ENCODE data around the gene TRIOBP. TPM values are rescaled to one million over a fixed set of nuclear protein-coding genes. Genes with fewer than 3 reads are reported as not detected.

Gene TRIOBP
- total RNA-seq, 2 experiments from 2014 or later: 31.1 to 31.6 TPM

DNA sequence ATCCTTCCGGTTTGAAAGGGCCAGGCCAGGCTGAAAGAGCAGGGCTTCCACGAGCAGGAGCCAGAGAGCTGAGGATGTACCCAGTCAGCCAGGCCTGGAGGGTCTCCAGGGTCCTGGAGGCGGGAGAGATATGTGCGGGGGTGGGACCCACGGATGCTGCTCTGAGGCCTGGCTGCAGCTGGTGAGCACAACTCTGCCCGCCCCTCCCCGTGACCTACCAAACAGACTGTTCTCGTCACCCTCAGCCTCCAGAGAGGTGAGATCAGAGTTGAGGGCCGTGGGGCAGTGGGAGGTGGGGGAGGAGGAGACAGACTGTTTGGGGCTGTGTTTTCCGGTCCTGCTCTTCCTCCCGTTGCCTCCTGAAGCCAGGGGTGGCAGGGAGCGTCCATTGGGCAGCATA, 42.2 kb downstream of the TRIOBP start:
- intact Hi-C loops (cut with micrococcal nuclease; ENCODE audit: unreplicated experiment): no loop called here
- no peaks in the 10 kb centered on the region for H3K36me3 ChIP-seq (ENCODE audit: insufficient read depth, low read length)
- ChIA-PET CTCF (ENCODE audit: unreplicated experiment) (interaction anchor here (0.5 kb wide), 1 partner anchor 239 kb away, joined by 3 read pairs; no protein-coding TSS in a partner anchor), POLR2A (interaction anchor here (0.6 kb wide), 1 partner anchor 136 kb away, joined by 3 read pairs; no protein-coding TSS in a partner anchor)
- peaks cover 7% of the 10 kb centered on the region for H3K4me1 ChIP-seq (ENCODE audit: insufficient read depth, low read length, poor library complexity, severe bottlenecking)
- BruUV-seq (replicated peaks): no TSS peak
- no peak overlapping the region for H3K4me2 ChIP-seq (ENCODE audit: low read length)
- H3K9me2 ChIP-seq (ENCODE audit: insufficient read depth, low read length): no peaks in the 10 kb centered on the region
- TF ChIP-seq EZH2phosphoT487 (IDR thresholded peaks at IDR 0.05; ENCODE audit: borderline replicate concordance, low read depth, low read length): no peak
- no peak for TF ChIP-seq CTCF (conservative IDR thresholded peaks at IDR 0.05; ENCODE audit: low read length)
- no peak overlapping the region for H3K27ac ChIP-seq (ENCODE audit: low read depth, low read length, poor library complexity, severe bottlenecking)
- no peak overlapping the region for H2AFZ ChIP-seq (ENCODE audit: low read length)
- H3K9me3 ChIP-seq (ENCODE audit: low read length): no peaks in the 10 kb centered on the region
- H3K79me2 ChIP-seq (ENCODE audit: insufficient read depth, low read depth, low read length): no peaks in the 10 kb centered on the region
- H4K20me1 ChIP-seq (ENCODE audit: insufficient read depth, low read length): no peaks in the 10 kb centered on the region
- no peak overlapping the region for H3K4me3 ChIP-seq (ENCODE audit: low read depth, low read length, poor library complexity, severe bottlenecking)
- no peak for DNase-seq (ENCODE audit: low spot score)

GRCh38 chr22:37739611-37740049, 42.8 kb downstream of the TRIOBP start:
- no peaks in the 10 kb centered on the region for H3K9me3 ChIP-seq (ENCODE audit: low read length)
- no peaks in the 10 kb centered on the region for H3K79me2 ChIP-seq (ENCODE audit: insufficient read depth, low read depth, low read length)
- H3K4me3 ChIP-seq (ENCODE audit: low read depth, low read length, poor library complexity, severe bottlenecking): no peak overlapping the region
- intact Hi-C loops (cut with micrococcal nuclease; ENCODE audit: unreplicated experiment): no loop called here
- no peaks in the 10 kb centered on the region for H3K9me2 ChIP-seq (ENCODE audit: insufficient read depth, low read length)
- H4K20me1 ChIP-seq (ENCODE audit: insufficient read depth, low read length): no peaks in the 10 kb centered on the region
- H3K4me2 ChIP-seq (ENCODE audit: low read length): no peak overlapping the region
- no TSS peak for BruUV-seq (replicated peaks)
- H2AFZ ChIP-seq (ENCODE audit: low read length): no peak overlapping the region
- no peaks in the 10 kb centered on the region for H3K36me3 ChIP-seq (ENCODE audit: insufficient read depth, low read length)
- POLR2A ChIA-PET: no interaction called here
- CTCF ChIA-PET (ENCODE audit: unreplicated experiment): no interaction called here
- DNase-seq (ENCODE audit: low spot score): peak; percentile 20
- TF ChIP-seq EZH2phosphoT487 (IDR thresholded peaks at IDR 0.05; ENCODE audit: borderline replicate concordance, low read depth, low read length) (no peak), CTCF (conservative IDR thresholded peaks at IDR 0.05; ENCODE audit: low read length) (no peak)
- H3K27ac ChIP-seq (ENCODE audit: low read depth, low read length, poor library complexity, severe bottlenecking): no peak overlapping the region
- H3K4me1 ChIP-seq (ENCODE audit: insufficient read depth, low read length, poor library complexity, severe bottlenecking): peaks cover 9% of the 10 kb centered on the region

GRCh38 chr22:37740455-37741311, 43.8 kb downstream of the TRIOBP start:
- BruUV-seq (replicated peaks): no TSS peak
- TF ChIP-seq CTCF (conservative IDR thresholded peaks at IDR 0.05; ENCODE audit: low read length) (no peak), EZH2phosphoT487 (IDR thresholded peaks at IDR 0.05; ENCODE audit: borderline replicate concordance, low read depth, low read length) (no peak)
- no peak for DNase-seq (ENCODE audit: low spot score)
- CTCF ChIA-PET (ENCODE audit: unreplicated experiment): interaction anchor here (0.5 kb wide), 1 partner anchor 100 kb away, joined by 4 read pairs; no protein-coding TSS in a partner anchor
- Histone ChIP-seq H3K4me2 (ENCODE audit: low read length) (no peak overlapping the region), H3K4me3 (ENCODE audit: low read depth, low read length, poor library complexity, severe bottlenecking) (no peak overlapping the region), H2AFZ (ENCODE audit: low read length) (no peak overlapping the region), H3K9me3 (ENCODE audit: low read length) (no peaks in the 10 kb centered on the region), H3K79me2 (ENCODE audit: insufficient read depth, low read depth, low read length) (no peaks in the 10 kb centered on the region), H4K20me1 (ENCODE audit: insufficient read depth, low read length) (no peaks in the 10 kb centered on the region), H3K4me1 (ENCODE audit: insufficient read depth, low read length, poor library complexity, severe bottlenecking) (peaks cover 16% of the 10 kb centered on the region), H3K36me3 (ENCODE audit: insufficient read depth, low read length) (no peaks in the 10 kb centered on the region), H3K27ac (ENCODE audit: low read depth, low read length, poor library complexity, severe bottlenecking) (no peak overlapping the region), H3K9me2 (ENCODE audit: insufficient read depth, low read length) (no peaks in the 10 kb centered on the region)
- POLR2A ChIA-PET: interaction anchor here (0.6 kb wide), 1 partner anchor 10 kb away, joined by 6 read pairs; no protein-coding TSS in a partner anchor
- intact Hi-C loops (cut with micrococcal nuclease; ENCODE audit: unreplicated experiment): no loop called here
